ENCODE data around the gene ABCD1.

DNA sequence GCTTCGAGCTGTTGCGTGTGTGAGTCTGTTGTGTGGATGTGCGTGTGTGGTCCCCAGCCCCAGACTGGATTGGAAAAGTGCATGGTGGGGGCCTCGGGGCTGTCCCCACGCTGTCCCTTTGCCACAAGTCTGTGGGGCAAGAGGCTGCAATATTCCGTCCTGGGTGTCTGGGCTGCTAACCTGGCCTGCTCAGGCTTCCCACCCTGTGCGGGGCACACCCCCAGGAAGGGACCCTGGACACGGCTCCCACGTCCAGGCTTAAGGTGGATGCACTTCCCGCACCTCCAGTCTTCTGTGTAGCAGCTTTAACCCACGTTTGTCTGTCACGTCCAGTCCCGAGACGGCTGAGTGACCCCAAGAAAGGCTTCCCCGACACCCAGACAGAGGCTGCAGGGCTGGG is 28.6 kb upstream of the ABCD1 start:
- TF ChIP-seq TEAD4 (CRISPR knock-in tag; IDR thresholded peaks at IDR 0.05) (no peak), FOXJ3 (CRISPR knock-in tag; IDR thresholded peaks at IDR 0.05; ENCODE audit: borderline replicate concordance) (no peak), SOX15 (CRISPR knock-in tag; IDR thresholded peaks at IDR 0.05) (no peak)
- TF ChIP-seq, protein P1, sequence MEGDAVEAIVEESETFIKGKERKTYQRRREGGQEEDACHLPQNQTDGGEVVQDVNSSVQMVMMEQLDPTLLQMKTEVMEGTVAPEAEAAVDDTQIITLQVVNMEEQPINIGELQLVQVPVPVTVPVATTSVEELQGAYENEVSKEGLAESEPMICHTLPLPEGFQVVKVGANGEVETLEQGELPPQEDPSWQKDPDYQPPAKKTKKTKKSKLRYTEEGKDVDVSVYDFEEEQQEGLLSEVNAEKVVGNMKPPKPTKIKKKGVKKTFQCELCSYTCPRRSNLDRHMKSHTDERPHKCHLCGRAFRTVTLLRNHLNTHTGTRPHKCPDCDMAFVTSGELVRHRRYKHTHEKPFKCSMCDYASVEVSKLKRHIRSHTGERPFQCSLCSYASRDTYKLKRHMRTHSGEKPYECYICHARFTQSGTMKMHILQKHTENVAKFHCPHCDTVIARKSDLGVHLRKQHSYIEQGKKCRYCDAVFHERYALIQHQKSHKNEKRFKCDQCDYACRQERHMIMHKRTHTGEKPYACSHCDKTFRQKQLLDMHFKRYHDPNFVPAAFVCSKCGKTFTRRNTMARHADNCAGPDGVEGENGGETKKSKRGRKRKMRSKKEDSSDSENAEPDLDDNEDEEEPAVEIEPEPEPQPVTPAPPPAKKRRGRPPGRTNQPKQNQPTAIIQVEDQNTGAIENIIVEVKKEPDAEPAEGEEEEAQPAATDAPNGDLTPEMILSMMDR (IDR thresholded peaks at IDR 0.05): no peak
- TF ChIP-seq, protein P2, sequence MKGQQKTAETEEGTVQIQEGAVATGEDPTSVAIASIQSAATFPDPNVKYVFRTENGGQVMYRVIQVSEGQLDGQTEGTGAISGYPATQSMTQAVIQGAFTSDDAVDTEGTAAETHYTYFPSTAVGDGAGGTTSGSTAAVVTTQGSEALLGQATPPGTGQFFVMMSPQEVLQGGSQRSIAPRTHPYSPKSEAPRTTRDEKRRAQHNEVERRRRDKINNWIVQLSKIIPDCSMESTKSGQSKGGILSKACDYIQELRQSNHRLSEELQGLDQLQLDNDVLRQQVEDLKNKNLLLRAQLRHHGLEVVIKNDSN (CRISPR knock-in tag; IDR thresholded peaks at IDR 0.05): no peak
- TF ChIP-seq, protein P3, sequence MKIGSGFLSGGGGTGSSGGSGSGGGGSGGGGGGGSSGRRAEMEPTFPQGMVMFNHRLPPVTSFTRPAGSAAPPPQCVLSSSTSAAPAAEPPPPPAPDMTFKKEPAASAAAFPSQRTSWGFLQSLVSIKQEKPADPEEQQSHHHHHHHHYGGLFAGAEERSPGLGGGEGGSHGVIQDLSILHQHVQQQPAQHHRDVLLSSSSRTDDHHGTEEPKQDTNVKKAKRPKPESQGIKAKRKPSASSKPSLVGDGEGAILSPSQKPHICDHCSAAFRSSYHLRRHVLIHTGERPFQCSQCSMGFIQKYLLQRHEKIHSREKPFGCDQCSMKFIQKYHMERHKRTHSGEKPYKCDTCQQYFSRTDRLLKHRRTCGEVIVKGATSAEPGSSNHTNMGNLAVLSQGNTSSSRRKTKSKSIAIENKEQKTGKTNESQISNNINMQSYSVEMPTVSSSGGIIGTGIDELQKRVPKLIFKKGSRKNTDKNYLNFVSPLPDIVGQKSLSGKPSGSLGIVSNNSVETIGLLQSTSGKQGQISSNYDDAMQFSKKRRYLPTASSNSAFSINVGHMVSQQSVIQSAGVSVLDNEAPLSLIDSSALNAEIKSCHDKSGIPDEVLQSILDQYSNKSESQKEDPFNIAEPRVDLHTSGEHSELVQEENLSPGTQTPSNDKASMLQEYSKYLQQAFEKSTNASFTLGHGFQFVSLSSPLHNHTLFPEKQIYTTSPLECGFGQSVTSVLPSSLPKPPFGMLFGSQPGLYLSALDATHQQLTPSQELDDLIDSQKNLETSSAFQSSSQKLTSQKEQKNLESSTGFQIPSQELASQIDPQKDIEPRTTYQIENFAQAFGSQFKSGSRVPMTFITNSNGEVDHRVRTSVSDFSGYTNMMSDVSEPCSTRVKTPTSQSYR (CRISPR knock-in tag; IDR thresholded peaks at IDR 0.05): no peak
